Mucosa of descending colon (tissue), 3 donors: ENCODE data around the gene IFT20. TPM values are rescaled to one million over a fixed set of nuclear protein-coding genes. Genes with fewer than 3 reads are reported as not detected.

Experiments used
- ATAC-seq: fragments of 200-7000 bp; cut with Tn5 transposase; one replicate; pipeline ENCODE4 v1.9.1; 2020; ENCODE audit warnings: mild to moderate bottlenecking, moderate library complexity
- DNase-seq, 3 donors: peaks; one replicate each; pipeline ENCODE4 v3.0.0-alpha.2; 2020
- H3K36me3 ChIP-seq: fragments of 200-600 bp; one replicate; pipeline ENCODE4 v1.8.0; 2021; ENCODE audit warnings: low read depth, mild to moderate bottlenecking
- H3K4me1 ChIP-seq: fragments of 200-600 bp; one replicate; pipeline ENCODE4 v1.8.0; 2021; ENCODE audit warnings: low read depth, mild to moderate bottlenecking
- H3K4me3 ChIP-seq: fragments of 200-600 bp; one replicate; pipeline ENCODE4 v1.8.0; 2021; ENCODE audit warnings: mild to moderate bottlenecking
- H3K9me3 ChIP-seq: fragments of 200-600 bp; one replicate; pipeline ENCODE4 v1.8.0; 2021; ENCODE audit warnings: mild to moderate bottlenecking
- intact Hi-C, 2 donors: fragments of 100-400 bp; cut with DNase I in 1 of 2; cut with micrococcal nuclease in 1 of 2; formaldehyde crosslinking; loops; one replicate each; pipeline versions ENCODE4 v1.11.0 to v1.11.1; 2022; cut with DNase I, micrococcal nuclease
- total RNA-seq, 3 donors: library from RNA; stranded (reverse); fragmentation: NEBNext Ultra II Directional in 2 of 3; extraction: Animal tissue kit (Norgen Biotek cat#: 25700) in 2 of 3; gene quantifications; one replicate each; pipeline versions ENCODE4 v1.2.1 to v1.2.4, GENCODE V29; 2021 to 2023
- TF ChIP-seq, protein P1 (sequence below): fragments of 200-600 bp; IDR thresholded peaks from one replicate; pipeline ENCODE4 v1.8.0; 2022; ENCODE audit warnings: antibody characterized with exemption, mild to moderate bottlenecking
- donor health status: DM: no; HTN: no; CAD: no; lungs with moderate emphysema.
- donor health status: DM: no; HTN: no; CAD: no.
- donor health status: DM: no; HTN: yes; CAD: no.

IFT20 gene
- total RNA-seq, 3 donors from 2014 or later = 23.6 to 44.1 (median 28.0) TPM

DNA sequence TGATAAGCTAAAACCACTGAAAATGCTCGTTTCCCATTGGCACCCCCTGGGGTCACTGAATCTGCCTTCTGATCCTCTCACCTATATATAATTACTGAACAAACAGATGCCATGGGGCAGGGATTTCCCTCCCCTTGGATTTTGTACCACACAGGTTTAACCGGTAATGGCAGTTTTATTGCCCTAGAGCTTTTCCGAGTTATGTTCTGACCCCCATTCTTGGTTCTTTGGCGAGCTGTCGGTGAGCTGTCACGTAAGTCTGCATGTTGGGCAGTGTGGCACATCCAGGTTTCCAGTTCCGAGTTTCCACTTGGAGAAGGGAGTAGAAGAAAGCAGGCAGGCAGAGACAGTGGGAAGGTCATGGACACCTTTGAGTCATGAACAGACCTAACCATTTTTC lies 9.2 kb downstream of the IFT20 start:
- H3K9me3 ChIP-seq = no peaks in the 10 kb centered on the region
- TF ChIP-seq, protein P1, sequence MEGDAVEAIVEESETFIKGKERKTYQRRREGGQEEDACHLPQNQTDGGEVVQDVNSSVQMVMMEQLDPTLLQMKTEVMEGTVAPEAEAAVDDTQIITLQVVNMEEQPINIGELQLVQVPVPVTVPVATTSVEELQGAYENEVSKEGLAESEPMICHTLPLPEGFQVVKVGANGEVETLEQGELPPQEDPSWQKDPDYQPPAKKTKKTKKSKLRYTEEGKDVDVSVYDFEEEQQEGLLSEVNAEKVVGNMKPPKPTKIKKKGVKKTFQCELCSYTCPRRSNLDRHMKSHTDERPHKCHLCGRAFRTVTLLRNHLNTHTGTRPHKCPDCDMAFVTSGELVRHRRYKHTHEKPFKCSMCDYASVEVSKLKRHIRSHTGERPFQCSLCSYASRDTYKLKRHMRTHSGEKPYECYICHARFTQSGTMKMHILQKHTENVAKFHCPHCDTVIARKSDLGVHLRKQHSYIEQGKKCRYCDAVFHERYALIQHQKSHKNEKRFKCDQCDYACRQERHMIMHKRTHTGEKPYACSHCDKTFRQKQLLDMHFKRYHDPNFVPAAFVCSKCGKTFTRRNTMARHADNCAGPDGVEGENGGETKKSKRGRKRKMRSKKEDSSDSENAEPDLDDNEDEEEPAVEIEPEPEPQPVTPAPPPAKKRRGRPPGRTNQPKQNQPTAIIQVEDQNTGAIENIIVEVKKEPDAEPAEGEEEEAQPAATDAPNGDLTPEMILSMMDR = no peak
- H3K4me1 ChIP-seq = no peaks in the 10 kb centered on the region
- intact Hi-C loops = no loop called here
- H3K36me3 ChIP-seq = no peaks in the 10 kb centered on the region
- ATAC-seq (peak; percentile 84), DNase-seq (peak in 1 of 3 donors; percentile 63)
- no peak overlapping the region for H3K4me3 ChIP-seq

DNA sequence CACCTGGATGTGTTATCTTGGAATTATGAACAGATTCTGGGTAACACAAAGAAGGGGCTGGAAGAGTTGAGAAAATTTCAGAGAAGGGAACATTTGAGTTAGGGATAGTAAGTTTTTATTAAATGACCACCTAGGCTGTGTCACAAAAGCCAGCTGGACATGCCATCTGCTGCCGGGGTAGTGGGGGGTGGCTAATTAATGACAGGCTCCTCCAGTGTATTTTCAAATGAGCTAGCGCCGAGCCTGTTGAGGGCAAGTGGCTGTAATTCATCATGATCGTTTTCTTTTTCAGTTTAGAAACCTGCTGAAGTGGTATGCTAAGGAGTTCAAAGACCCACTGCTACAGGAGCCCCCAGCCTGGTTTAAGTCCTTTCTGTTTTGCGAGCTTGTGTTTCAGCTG lies 10.1 kb downstream of the IFT20 start:
- Histone ChIP-seq H3K4me3 (no peak overlapping the region), H3K4me1 (peaks cover under 1% of the 10 kb centered on the region), H3K36me3 (no peaks in the 10 kb centered on the region), H3K9me3 (no peaks in the 10 kb centered on the region)
- no peak for DNase-seq
- TF ChIP-seq, protein P1 = no peak
- intact Hi-C loops = no loop called here
- ATAC-seq = no peak

DNA sequence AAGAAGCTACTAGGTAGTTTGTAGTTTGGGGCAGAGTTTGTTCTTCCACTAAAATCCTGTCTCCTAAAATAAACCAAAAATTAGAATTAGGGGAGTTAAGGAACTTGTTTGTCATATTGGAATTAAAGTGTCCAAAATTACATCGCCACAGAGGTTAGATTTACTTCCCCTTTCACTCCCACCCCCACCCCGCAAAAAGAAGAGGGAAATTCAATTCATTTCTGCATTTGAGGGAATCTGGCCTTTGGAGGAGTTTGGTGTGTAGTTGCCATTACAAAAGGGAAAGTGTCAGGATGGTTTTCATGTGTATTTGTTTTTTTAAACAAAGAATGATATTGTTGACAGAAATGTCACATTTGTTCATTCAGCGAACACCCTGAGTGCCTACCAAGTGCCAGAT lies 10.5 kb downstream of the IFT20 start:
- DNase-seq (no peak), ATAC-seq (no peak)
- TF ChIP-seq, protein P1 = no peak
- Histone ChIP-seq H3K4me1 (peaks cover 5% of the 10 kb centered on the region), H3K36me3 (no peaks in the 10 kb centered on the region), H3K4me3 (no peak overlapping the region), H3K9me3 (no peaks in the 10 kb centered on the region)
- intact Hi-C loops = no loop called here

DNA sequence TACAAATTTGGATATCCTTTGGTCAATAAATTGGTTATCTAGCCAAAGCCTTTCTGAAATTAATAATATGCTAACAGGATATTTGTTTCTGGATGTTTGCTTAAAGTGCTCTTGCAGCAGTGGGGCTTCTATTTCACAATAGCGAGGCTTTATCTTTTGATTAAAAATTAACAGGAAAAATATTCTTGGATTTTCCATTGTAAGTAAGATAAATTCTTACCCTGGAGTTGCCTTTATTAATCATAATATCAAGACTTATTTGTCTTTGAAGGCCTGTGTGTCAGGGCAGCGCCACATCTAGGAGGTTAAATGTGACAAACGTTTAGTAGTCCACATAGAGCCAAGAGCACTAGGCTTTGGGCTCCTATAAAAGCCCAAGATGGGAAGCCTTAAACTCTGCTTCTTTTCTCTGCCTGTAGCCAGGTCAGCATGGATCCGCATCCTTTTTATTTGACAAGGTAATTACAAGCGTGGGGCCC lies 11.0 kb downstream of the IFT20 start:
- Histone ChIP-seq H3K4me1 (peaks cover 8% of the 10 kb centered on the region), H3K4me3 (no peak overlapping the region), H3K36me3 (no peaks in the 10 kb centered on the region), H3K9me3 (no peaks in the 10 kb centered on the region)
- TF ChIP-seq, protein P1 = no peak
- intact Hi-C loops = no loop called here
- ATAC-seq (no peak), DNase-seq (no peak)

DNA sequence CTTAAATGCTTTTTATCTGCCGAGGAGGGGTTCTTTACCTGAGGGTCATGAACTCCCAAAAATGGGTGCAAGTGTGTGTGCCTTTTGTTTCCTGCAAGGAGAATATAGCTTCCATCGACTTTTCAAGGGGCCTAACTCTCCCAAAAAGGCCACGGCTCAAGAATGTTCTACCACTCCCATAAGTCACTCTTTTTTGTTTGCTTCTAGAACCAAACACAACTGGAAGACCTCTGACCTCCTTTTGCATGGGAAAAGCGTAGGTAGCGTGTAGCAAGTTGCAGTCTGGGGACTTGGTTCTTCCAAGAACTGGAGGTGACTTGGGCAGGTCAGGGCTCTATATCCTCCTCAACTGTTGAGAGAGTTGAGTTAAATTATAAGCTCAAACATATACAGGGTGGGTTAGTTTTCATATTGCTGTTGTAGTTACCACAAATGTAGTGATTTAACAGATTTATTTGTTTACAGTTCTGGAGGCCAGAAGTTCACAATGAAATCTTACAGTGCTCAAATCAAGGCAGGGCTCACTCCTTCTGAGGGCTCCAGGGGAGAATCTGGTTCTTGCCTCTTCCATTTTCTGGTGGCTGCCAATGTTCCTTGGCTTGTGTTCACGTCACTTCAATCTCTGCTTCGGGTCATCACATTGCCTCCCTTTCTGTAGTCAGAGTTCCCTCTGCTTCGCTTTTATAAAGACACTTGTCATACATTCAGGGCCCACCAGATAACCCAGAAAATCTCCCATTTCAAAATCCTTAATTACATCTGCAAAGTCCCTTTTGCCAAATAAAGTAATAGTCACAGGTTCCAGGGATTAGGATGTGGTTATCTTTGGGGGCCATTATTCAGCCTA lies 14.8 kb downstream of the IFT20 start:
- intact Hi-C loops = no loop called here
- no peak for DNase-seq
- H3K9me3 ChIP-seq = no peaks in the 10 kb centered on the region
- peaks cover 14% of the 10 kb centered on the region for H3K4me1 ChIP-seq
- ATAC-seq = no peak
- TF ChIP-seq, protein P1 = no peak
- H3K4me3 ChIP-seq = no peak overlapping the region
- no peaks in the 10 kb centered on the region for H3K36me3 ChIP-seq
